GM19452 (cell line): ENCODE results near the gene CD55.
"Not testable (repeated sequence)": the region's sequence is repeated elsewhere in the genome, so short reads cannot be mapped to it uniquely, and the experiment has no call there.

ENCODE experiments used
- ATAC-seq: cut with Tn5 transposase; IDR thresholded peaks from one replicate; pipeline ENCODE4 v1.9.1; 2021; ENCODE audit not compliant: unreplicated experiment

The CD55 gene

DNA sequence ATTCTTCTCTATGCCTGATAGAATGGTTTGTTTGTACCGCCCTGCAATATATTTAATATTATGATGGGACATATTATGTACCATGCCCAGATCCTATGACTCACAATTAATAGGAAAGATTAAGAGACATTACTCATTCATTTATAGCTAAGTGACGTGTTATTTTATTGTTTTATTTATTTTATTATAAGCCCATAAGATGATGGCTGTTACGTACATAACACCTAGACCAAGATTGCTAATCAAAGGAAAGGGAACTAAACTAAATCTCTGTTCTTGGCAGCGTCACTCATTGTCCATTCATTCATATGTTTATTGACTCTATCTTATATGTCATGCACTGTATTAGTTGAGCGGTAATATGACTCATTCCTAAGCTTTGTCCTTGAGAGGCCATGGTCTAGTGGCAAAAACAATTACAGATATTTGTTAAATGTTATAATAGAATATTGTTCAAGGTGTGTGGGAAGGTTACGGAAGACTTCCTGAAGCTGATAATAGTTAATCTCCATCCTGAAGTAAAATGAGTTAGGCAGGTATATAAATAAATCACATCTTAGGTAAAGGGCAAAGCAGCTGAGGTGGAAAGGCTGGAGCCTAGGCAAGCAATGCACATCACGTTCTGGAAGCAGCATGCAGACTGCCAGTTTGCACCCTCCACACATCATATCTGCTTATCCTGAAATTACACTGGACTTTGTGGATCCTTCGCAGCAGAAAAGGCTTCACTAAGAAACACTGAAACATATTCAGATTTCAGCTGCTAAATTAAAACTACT lies 16.6 kb upstream of the CD55 start:
- ATAC-seq: no peak

DNA sequence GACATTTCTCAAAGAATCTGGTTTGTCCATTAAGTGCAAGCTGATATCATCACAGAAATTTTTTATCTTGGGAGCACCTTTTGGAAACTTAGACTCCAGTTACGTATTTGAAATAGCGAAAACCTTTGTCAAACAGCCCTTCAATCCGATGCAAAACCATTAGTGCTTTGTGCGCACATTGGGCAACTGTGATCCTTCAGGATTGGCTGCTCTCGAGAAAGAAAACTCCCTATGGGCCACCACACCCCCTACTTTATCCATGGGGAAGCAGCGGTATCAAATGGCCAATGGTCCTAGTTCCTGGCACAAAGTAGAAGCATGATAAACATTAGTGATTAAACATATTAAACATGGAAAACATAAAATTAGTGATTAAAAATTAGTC lies 16.0 kb upstream of the CD55 start:
- no peak for ATAC-seq

DNA sequence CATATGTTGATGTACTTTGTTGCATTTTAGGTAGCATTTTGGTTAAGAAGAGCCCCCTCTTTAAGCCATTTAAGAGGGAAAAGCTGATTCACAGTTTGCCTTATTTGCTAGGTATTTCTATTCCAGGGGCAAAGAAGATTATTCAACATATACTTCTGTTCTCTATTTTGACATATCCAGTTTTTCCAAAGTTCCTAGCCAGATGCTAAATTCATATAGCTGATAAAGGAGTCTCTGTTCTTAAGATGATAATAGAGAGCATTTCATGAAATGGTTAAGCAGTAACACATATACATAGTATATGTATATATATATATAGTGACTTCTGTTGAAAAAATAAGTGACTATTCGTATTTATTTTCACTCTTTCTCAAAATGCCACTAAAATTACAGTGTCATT lies 15.5 kb upstream of the CD55 start:
- ATAC-seq: no peak

DNA sequence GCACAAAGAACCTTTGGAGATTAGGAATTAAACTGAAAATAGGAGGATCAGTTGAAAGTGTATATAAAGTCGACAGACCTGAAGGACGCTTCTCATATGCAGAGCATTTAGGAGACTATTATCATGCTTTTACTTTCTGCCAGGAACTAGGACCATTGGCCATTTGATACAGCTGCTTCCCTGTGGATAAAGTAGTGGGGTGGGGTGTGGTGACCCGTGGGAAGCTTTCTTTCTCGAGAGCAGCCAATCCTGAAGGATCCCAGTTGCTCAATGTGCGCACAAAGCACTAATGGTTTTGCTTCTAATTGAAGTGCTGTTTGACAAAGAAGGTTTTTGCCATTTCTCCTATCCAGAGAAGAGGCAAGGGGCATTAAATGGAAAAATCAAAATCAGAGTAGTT lies 14.9 kb upstream of the CD55 start:
- no peak for ATAC-seq

DNA sequence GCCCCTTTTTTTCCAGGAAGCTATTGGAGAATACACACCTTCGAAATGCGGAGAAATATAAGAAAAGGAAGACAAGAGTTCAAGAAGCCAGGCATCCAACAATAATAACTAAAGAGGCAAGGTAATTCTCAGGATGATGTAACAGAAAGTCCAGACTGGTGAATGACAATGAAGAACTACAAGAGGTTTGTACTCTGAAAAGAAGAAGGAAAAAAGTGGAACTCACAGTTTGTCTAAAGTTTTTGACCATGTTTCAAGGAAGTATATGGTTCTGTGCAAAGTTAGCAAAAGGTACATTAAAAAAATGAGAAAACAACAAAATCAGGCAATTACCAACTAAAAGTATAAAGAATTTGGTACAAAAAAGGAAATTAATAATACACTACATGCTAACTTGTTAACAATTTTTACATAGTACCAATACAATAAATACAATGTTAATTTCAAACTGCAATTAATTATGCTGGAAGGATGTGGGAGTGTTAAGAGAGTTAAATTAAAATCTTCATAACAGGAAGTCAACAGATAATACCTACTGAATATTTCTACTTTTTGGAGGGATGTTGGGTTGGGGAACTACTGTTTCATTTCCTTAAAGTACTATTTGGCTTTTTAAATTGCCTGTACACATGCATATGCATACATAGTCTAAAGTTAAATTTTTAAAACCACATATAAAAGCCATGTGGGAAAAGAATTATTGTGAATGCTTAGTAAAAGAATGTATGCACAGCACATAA lies 12.9 kb upstream of the CD55 start:
- no peak for ATAC-seq

DNA sequence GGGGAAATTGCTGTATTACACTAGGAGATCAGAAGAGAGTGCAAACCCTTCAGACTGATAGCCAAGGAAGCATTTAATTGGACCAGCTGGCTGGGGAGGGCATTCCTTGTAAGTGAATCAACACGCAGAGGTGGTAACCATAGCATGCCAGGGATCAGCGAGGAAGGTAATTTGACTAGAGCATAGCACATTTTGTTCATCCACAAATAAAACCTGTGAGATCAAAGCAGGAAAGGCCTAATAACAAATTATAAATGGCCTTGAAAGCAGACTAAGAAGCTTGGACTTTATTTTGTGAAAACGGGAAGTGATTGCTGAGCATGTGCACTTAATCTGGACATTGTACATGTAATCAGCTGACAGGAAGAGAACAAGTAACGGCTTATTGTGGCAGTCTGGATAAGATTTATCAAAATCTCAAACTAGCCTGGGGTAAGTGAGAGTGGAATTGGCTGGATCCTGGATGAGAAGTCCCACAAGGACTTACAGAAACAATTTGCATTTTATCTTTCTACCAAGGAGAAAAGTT lies 11.7 kb upstream of the CD55 start:
- ATAC-seq: no peak

DNA sequence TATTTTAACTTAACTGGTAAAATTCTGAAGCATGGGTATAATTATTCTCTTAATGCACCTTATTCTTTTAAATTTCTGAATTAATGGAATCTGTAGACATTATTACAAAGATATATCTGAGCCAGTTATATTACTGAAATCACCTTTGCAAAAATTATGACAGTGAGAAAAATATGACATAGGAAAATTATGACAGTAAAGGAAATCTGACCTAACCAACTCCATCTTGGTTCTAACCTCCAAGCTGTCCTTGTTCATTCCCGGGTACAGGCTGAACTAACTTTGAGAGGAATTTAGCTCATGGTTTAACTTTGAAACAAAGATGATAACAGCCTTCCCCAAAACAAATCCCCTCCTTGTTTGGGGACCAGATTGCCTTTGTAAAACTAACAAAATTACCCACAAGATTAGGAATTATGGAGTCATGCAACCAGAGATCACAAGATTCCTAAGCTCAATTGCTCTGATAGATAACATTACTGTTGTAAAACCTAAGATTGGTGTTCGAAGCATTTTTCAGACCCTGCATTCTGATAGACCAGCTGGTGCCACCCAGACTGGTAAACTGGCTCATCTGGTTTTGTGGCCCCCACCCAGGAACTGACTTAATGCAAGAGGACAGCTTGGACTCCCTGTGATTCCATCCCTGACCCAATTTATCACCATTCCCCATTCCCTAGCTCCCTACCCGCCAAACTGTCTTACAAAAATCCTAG lies 9.4 kb upstream of the CD55 start:
- ATAC-seq: no peak

DNA sequence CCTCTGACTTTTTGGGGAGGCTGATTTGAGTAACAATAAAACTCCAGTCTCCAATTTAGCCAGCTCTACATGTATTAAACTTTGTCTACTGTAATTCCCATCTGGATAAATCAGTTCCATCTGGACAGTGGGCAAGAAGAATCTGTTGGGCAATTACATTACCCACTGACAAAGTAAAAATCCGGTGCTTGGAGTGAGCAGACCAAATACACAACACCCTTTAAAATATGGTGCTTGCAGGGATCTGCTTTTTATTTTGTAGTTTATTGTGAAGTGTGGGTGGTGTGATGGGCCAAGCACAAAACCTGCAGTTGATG lies 8.9 kb upstream of the CD55 start:
- no peak for ATAC-seq

DNA sequence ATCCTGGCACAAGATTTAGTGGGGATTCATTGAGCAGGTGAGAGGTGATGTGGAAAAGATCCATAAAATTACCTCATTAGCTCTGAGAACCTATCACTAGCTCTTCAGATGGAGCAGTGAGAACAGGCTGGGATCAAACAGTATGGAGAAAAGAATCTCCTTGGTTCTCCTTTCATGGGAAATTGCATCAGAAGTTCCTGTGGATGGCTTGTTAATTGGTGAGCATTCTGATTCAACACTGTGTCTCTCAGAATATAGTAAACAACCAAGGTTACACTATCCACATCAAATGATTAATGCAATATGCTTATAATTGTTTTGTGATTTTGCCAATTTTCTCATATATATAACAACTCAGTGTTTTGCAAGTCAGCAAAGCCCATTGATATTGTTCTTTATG lies 8.3 kb upstream of the CD55 start:
- no peak for ATAC-seq

DNA sequence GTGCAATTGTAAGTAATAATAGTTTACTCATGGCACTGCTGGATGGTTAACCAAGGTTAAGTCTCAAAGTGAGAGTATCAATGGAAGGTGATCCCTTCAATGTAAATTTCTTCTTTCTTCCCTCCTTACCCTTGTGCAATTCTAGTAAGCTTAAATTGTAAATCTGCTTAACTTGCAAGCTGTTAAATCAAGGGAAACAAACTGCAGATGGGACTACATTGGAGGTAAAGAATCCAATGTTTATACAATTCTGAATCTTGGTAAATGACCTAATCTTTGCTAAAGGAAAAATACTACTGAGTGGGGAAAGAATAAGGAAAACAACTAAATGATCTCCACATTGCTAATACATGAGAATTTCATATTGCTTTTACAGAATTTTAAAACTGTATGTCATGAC lies 6.7 kb upstream of the CD55 start:
- no peak for ATAC-seq

DNA sequence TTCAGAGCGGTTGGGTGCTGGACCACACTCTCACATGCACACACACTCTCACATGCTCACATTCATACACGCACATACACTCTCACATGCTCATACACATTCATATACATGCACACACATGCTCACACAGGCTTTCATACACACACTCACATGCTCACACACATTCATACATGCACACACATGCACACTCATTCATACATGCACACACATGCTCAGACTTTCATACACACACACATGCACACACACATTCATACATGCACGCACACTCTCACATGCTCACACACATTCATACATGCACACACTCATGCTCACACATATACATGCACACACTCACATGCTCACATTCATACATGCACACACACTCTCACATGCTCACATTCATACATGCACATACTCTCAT lies 6.0 kb upstream of the CD55 start:
- no peak for ATAC-seq

DNA sequence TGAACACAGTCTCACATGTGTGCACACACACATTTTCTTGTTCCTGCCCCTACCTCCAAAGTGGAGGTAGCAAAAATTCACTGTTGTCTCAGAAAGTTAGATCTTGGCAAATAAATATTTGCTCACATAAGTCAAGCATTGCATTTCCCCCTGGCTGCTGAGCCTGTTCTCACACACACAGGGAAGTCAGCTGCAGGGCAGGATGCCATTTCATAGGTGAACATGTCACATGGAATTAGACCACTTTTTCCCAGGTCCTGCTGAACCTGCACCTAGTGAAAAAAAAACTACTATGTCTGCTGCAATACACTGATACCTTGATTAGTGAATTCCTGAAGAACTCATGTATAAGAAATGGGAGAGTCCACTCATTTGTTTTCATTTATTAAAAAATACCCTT lies 5.3 kb upstream of the CD55 start:
- no peak for ATAC-seq

DNA sequence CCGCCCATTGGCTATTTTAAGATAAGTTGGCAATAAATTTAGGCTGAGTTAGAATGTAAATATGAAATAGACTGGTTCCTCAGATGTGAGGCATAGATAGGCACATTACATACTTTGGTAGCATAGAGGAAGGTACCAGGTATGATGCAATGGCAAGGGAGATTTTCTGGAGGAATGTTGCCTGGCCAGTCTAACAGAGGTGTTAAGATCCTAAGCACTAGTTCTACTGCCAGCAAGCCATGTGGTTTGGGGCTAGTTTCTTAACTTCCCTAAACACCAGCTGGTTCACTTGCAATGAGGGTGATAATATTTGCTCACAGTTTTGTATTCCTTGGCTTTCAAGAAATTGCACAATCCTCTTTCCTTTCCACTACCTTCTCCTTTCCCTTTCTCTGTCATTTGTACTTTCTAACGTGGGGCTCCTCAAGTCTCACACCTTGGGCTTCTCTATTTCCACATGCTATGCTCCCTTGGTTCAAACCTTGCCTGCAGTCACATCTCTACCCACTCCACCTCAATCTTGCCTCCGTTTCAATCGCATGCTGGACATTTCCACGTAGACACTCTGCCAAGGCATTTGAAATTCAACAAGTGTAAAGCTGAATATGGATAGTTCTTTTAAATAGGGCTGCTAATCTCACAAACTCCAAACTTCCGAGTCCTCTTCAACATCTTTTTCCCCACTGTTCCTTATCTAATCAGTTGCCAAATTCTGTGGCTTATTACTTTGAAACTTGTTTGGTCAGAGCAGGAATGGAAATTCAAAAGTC lies 4.7 kb upstream of the CD55 start:
- ATAC-seq: no peak

DNA sequence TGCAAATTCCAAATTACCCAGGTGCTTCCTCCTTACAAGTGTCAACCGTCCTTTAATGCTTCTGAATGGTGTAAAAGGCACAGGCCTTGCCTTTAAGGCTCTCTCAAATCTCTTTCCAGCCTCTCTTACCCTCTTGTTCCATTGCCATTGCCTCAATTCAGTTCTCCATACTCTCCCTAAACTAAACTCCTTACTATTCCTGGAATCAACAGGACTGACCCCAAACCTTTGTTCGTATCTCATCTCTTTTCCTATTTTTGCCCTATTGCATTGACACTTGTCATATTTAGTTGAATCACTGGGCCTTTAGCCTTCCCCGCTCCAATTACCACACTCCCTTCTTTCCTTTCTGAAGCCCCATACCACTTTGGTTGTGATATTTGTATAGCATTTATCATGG lies 3.9 kb upstream of the CD55 start:
- ATAC-seq: no peak

DNA sequence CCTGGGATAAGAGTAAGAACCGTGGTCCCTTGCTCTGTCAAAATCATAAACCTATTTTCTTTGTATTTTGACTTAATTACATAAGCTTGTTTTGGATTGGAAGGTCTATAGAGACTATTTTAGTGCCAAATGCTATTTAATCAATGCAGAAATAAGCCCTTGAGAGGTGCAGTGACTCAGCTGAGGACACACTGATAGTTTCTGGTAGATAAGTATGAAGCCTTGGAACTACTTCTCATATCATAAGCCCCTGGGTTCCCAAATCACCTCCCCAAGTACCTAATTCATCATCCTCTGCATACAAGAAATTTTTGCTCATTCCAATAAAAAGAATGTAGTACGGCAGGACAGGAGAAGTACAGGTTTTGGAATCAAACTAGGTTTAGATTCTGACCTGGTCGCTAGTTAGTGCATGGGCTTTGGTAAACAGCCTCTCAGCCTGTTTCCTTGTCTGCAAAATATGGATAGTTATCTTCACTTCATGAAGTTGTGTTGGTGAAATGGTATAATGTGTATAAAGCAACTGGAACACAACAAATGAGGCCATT lies 3.3 kb upstream of the CD55 start:
- ATAC-seq: no peak

DNA sequence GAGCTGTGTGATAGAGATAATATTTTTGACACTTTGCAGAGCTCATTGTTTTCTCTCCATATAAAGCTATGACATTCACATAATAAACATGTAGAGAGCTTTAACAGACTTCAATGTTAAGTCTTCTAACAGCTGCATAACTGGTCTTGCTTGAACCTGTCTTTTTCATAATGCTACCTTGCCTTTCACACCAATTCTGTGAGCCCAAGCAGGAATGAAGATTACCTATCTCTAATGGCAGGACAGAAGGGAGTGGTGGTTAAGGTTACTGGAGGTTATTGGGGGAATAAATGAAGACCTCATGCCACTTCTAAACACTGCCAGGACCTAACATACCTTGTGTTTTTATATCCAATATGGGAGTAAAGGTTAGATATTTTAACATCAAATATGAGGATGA lies 2.3 kb upstream of the CD55 start:
- ATAC-seq: no peak

DNA sequence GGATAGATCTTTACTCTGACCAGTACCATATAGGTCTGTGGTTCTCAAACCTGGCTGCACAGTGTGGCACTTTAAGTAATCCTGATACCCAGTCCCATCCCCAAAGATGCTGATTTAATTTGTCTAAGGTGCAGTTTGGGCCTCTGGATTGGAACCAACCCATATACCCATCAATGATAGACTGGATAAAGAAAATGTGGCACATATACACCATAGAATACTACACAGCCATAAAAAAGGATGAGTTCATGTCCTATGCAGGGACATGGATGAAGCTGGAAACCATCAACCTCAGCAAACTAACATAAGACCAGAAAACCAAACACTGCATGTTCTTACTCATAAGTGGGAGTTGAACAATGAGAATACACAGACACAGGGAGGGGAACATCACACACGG lies 1.4 kb upstream of the CD55 start:
- not testable (repeated sequence) for ATAC-seq

DNA sequence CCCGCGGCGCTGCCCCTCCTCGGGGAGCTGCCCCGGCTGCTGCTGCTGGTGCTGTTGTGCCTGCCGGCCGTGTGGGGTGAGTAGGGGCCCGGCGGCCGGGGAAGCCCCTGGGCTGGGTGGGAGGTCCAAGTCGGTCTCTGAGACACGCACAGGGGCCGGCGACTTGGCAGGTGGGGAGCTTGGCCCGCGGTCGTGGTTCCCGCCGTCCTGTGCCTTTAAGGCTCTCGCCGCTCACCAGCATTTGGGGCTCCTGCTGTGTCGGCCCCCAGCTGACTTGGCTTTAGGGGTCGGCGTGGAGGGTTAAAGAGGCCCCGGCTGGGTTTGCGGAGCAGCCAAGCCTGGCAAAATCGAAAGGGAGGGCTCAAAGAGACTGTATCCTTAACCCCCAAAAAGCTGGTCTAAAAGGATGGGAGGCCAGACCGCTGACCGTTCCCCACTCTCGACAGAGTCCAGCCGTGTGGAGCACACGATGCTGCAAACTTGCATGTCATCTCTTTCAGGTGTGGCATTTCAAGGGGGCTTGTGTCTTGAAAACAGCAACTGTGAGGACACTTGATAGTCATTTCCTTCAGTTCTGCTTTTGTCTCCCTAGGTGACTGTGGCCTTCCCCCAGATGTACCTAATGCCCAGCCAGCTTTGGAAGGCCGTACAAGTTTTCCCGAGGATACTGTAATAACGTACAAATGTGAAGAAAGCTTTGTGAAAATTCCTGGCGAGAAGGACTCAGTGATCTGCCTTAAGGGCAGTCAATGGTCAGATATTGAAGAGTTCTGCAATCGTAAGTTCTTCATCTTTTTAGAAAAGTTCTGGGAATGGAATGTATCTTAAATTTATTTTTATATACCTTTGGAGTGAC lies 540 bp downstream of the CD55 start:
- ATAC-seq: no peak

DNA sequence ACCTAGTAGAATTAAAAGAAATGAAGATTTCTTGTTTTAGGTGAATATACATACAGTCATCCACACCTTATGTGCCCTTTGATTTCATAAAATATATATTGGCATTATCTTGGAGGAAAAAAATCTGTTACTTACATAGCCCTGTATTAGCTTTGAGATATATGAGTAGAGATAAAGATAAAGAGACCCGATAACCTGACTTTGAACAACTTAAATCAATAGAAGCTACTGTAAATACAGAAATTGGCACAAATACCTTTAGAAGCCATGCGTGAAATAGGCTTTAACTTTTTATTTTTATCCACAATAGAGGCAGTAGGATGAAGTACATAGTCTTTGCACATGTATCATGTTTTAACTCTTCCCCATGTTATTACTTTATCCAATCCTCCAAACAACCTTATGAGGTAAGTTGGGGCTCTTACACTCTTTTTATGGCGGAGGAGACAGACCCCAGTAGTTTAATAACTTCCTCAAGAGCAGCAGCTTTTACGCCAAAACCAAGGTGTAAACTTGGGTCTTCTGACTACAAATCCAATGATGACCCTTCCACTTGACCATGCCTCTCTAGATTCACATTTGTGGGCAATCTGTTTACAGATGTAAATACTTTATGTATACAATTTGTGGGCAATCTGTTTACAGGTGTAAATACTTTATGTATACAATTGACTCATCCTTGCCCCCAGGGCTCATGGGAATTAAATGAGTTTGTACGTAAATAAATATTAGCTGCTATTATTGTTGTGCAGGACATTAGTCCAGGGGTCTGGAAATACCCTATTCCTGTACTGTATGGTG lies 2.1 kb downstream of the CD55 start:
- no peak for ATAC-seq
